BE2C (cell line): ENCODE measurements around the gene CYP2J2.
"Not testable (repeated sequence)": the region's sequence is repeated elsewhere in the genome, so short reads cannot be mapped to it uniquely, and the experiment has no call there.

Experiments
- DNase-seq: peaks from one replicate; pipeline ENCODE4 v3.0.0-alpha.2; 2020
- H3K27me3 ChIP-seq: fragments of 250-450 bp; sonication (Bioruptor Pico); 2 replicates; pipeline ENCODE4 v1.5.1; 2020; ENCODE audit warnings: mild to moderate bottlenecking
- H3K36me3 ChIP-seq: fragments of 250-450 bp; sonication (Bioruptor Pico); 2 replicates; pipeline ENCODE4 v1.5.1; 2020; ENCODE audit warnings: mild to moderate bottlenecking
- H3K4me1 ChIP-seq: fragments of 250-450 bp; sonication (Bioruptor Pico); 2 replicates; pipeline ENCODE4 v1.5.1; 2020
- H3K4me3 ChIP-seq: 2 replicates; pipeline ENCODE4 v1.5.1; 2011; ENCODE audit warnings: low read depth, low read length
- H3K9me3 ChIP-seq: fragments of 250-450 bp; sonication (Bioruptor Pico); 2 replicates; pipeline ENCODE4 v1.5.1; 2020
- CTCF ChIP-seq: IDR thresholded peaks from 2 replicates; pipeline ENCODE4 v1.5.1; 2012; ENCODE audit warnings: mild to moderate bottlenecking, low read depth, low read length

The CYP2J2 gene

GRCh38 chr1:59857679-59858354 is 68.8 kb downstream of the CYP2J2 start:
- no peak for TF ChIP-seq CTCF
- Histone ChIP-seq H3K4me1 (no peaks in the 10 kb centered on the region), H3K9me3 (no peaks in the 10 kb centered on the region), H3K4me3 (no peak overlapping the region), H3K27me3 (no peaks in the 10 kb centered on the region), H3K36me3 (no peaks in the 10 kb centered on the region)
- no peak for DNase-seq

GRCh38 chr1:59856725-59857338 is 69.7 kb downstream of the CYP2J2 start:
- Histone ChIP-seq H3K9me3 (no peaks in the 10 kb centered on the region), H3K27me3 (no peaks in the 10 kb centered on the region), H3K4me3 (no peak overlapping the region), H3K4me1 (no peaks in the 10 kb centered on the region), H3K36me3 (no peaks in the 10 kb centered on the region)
- DNase-seq = no peak
- no peak for TF ChIP-seq CTCF

- not testable (repeated sequence) for H3K27me3 ChIP-seq, H3K36me3 ChIP-seq, DNase-seq
Observed at GRCh38 chr1:59855297-59855696, 71.3 kb downstream of the CYP2J2 start.

GRCh38 chr1:59852117-59852516 is 74.5 kb downstream of the CYP2J2 start:
- no peak for TF ChIP-seq CTCF
- no peaks in the 10 kb centered on the region for H3K27me3 ChIP-seq
- no peak for DNase-seq
- H3K4me1 ChIP-seq = no peaks in the 10 kb centered on the region
- H3K9me3 ChIP-seq = no peaks in the 10 kb centered on the region
- H3K4me3 ChIP-seq = no peak overlapping the region
- no peaks in the 10 kb centered on the region for H3K36me3 ChIP-seq

More at GRCh38 chr1:59855297-59855696, 71.3 kb downstream of the CYP2J2 start:
- not testable (repeated sequence) for H3K4me1 ChIP-seq, H3K4me3 ChIP-seq, H3K9me3 ChIP-seq

- no peak overlapping the region for H3K4me3 ChIP-seq
- H3K9me3 ChIP-seq = no peaks in the 10 kb centered on the region
- TF ChIP-seq CTCF = no peak
- no peaks in the 10 kb centered on the region for H3K36me3 ChIP-seq
- DNase-seq = no peak
- no peaks in the 10 kb centered on the region for H3K4me1 ChIP-seq
- no peaks in the 10 kb centered on the region for H3K27me3 ChIP-seq
Observed at GRCh38 chr1:59846895-59847282, 79.7 kb downstream of the CYP2J2 start.

- H3K27me3 ChIP-seq = no peaks in the 10 kb centered on the region
- no peak overlapping the region for H3K4me3 ChIP-seq
- DNase-seq = no peak
- TF ChIP-seq CTCF = no peak
- H3K36me3 ChIP-seq = no peaks in the 10 kb centered on the region
- no peaks in the 10 kb centered on the region for H3K4me1 ChIP-seq
- H3K9me3 ChIP-seq = no peaks in the 10 kb centered on the region
Observed at GRCh38 chr1:59846209-59846894, 80.2 kb downstream of the CYP2J2 start.
